Thymus (tissue), 11 donors: ENCODE data around the gene TAL2. TPM values are rescaled to one million over a fixed set of nuclear protein-coding genes. Genes with fewer than 3 reads are reported as not detected.
A peak's percentile ranks its signal among the peaks of the same experiment; 100 is the strongest.

Experiments used
- DNase-seq, 9 donors: peaks; one replicate each; pipeline ENCODE4 v3.0.0-alpha.2; 2013; ENCODE audit warnings: low spot score in 9 of 9, low read depth in 6 of 9, missing footprints in 1 of 9
- H3K27ac ChIP-seq, 2 donors: one replicate each; pipeline ENCODE4 v1.5.1; 2013; ENCODE audit warnings: control low read depth in 1 of 2, low read depth in 1 of 2, low read length in 1 of 2, mild to moderate bottlenecking in 1 of 2, moderate library complexity in 1 of 2
- H3K27me3 ChIP-seq, 2 donors: one replicate each; pipeline ENCODE4 v1.5.1; 2013; ENCODE audit warnings: low read length in 1 of 2; ENCODE audit not compliant: control insufficient read depth in 2 of 2, insufficient read depth in 1 of 2
- H3K36me3 ChIP-seq, 2 donors: one replicate each; pipeline ENCODE4 v1.5.1; 2013; ENCODE audit warnings: low read length in 1 of 2, mild to moderate bottlenecking in 1 of 2, moderate library complexity in 1 of 2; ENCODE audit not compliant: control insufficient read depth in 2 of 2, insufficient read depth in 2 of 2
- H3K4me1 ChIP-seq, 2 donors: one replicate each; pipeline ENCODE4 v1.5.1; 2013; ENCODE audit warnings: low read length in 2 of 2; ENCODE audit not compliant: control insufficient read depth in 2 of 2, insufficient read depth in 2 of 2
- H3K4me3 ChIP-seq, 2 donors: one replicate each; pipeline ENCODE4 v1.5.1; 2013; ENCODE audit warnings: low read length in 2 of 2, control low read depth in 1 of 2, mild to moderate bottlenecking in 1 of 2
- H3K9me3 ChIP-seq, 2 donors: one replicate each; pipeline ENCODE4 v1.5.1; 2013; ENCODE audit warnings: low read length in 1 of 2, mild to moderate bottlenecking in 1 of 2; ENCODE audit not compliant: control insufficient read depth in 2 of 2, insufficient read depth in 1 of 2
- WGBS: extraction: QIAGEN DNeasy Blood & Tissue Kit; methylation state at CpG from one replicate; pipeline ENCODE4 v1.1.7; 2013; 5-methylcytosine and 5-hydroxymethylcytosine counted together
- polyA plus RNA-seq: library from polyadenylated mRNA; stranded (reverse); fragments of 200-250 nt; gene quantifications from one replicate; pipeline ENCODE4 v1.2.3, GENCODE V29; 2013
- total RNA-seq: library from RNA; stranded (reverse); fragments of 120-200 nt; gene quantifications from one replicate; pipeline ENCODE4 v1.2.4, GENCODE V29; 2013
- donor health status: healthy.

Gene TAL2
- total and polyA plus RNA-seq, 2 donors = 0.19 to 0.32 TPM

GRCh38 chr9:105683688-105684275, 21.5 kb downstream of the TAL2 start:
- Histone ChIP-seq H3K4me3 (no peak overlapping the region), H3K27me3 (no peaks in the 10 kb centered on the region), H3K4me1 (no peaks in the 10 kb centered on the region), H3K36me3 (no peaks in the 10 kb centered on the region), H3K27ac (no peak overlapping the region), H3K9me3 (no peaks in the 10 kb centered on the region)
- WGBS = 95% methylated on average over 1 of the region's 1 CpG
- DNase-seq = no peak

GRCh38 chr9:105686936-105687335, 24.7 kb downstream of the TAL2 start:
- no peak for DNase-seq
- Histone ChIP-seq H3K36me3 (no peaks in the 10 kb centered on the region), H3K4me3 (no peak overlapping the region), H3K27ac (no peak overlapping the region), H3K9me3 (no peaks in the 10 kb centered on the region), H3K4me1 (no peaks in the 10 kb centered on the region), H3K27me3 (peaks cover 0 to 6% of the 10 kb centered on the region in 2 donors)
- WGBS = 96% methylated on average over 4 of the region's 4 CpGs

DNA sequence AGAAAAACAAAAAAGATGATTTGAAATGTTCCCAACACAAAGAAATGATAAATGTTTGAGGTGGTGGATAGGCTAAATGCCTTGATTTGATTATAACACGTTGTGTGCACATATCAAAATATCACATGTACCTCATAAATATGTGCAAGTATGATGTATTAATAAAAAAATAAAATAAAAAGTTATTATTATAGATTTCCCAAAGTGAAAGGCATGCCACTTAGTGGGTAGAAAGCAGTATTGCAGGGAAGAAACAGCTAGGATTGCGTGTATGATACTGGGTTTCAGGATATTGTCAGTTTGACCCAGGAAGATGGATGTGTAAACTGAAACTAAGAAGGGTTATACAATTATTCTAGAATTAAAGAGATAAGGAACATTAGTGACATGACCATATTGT, 28.5 kb downstream of the TAL2 start:
- Histone ChIP-seq H3K4me3 (no peak overlapping the region), H3K36me3 (no peaks in the 10 kb centered on the region), H3K27ac (no peak overlapping the region), H3K4me1 (peaks cover 7 to 8% of the 10 kb centered on the region in 2 donors), H3K27me3 (peaks cover 0 to 19% of the 10 kb centered on the region in 2 donors), H3K9me3 (no peaks in the 10 kb centered on the region)
- DNase-seq = no peak
- WGBS = 62% methylated on average over 2 of the region's 2 CpGs

DNA sequence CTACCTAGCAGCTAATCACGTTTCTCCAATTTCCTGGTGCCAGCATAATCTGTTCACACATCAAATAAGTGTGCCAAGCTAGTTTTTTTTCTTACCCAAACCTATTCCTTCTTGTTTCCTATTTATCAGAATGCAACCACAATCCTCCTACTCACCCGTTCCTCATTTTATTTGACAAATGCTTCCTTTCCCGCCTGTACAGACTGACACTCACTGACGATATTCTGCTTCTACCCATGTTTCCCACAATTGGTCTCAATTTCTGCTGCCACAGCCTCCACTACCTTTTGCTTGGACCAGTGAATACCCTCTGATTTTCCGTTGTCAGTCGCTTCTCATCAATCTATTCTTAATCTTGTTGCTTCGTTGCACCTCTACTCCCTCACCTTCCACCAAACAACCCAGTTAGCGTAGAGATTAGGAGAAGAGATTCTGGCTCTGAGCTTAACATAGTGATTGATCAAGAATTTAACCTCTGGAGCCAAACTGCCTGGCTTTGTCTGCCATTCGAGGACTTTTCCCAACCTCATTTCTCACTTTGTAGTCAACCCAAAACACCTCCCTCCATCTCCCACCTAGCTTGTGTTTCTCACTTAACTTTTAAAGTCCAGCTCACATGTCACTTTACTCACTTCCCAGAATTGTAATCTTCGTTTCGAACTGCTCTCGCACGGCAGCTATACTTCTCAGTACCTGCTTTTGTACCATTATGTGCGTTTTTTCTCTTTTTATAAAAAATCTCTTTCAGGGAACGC, 31.4 kb downstream of the TAL2 start:
- DNase-seq = peak in 3 of 9 donors; percentile 8 to 23 (median 22)
- Histone ChIP-seq H3K27ac (no peak overlapping the region), H3K4me1 (peaks cover 7 to 8% of the 10 kb centered on the region in 2 donors), H3K9me3 (no peaks in the 10 kb centered on the region), H3K27me3 (peaks cover 0 to 19% of the 10 kb centered on the region in 2 donors), H3K36me3 (no peaks in the 10 kb centered on the region), H3K4me3 (peak overlapping the region; percentile 64 to 80)
- under 1% methylated on average over 15 of the region's 15 CpGs for WGBS

GRCh38 chr9:105694190-105694847, 32.1 kb downstream of the TAL2 start, which contains the start of gene TMEM38B:
Gene TMEM38B, plus strand, starts transcription at chr9:105694541. Its CDS starts 120 bp downstream, at chr9:105694661.
- Histone ChIP-seq H3K9me3 (no peaks in the 10 kb centered on the region), H3K4me1 (peaks cover 7 to 8% of the 10 kb centered on the region in 2 donors), H3K27me3 (peaks cover 0 to 19% of the 10 kb centered on the region in 2 donors), H3K27ac (no peak within 1 kb of the TSS), H3K4me3 (peak within 1 kb of the TSS; percentile 64 to 80), H3K36me3 (no peaks in the 10 kb centered on the region)
- DNase-seq = peak; percentile 48 to 89 (median 75)
- WGBS = under 1% methylated on average over 65 of the region's 65 CpGs

GRCh38 chr9:105694848-105695581, 32.8 kb downstream of the TAL2 start:
- DNase-seq = peak in 7 of 9 donors; percentile 31 to 78 (median 50)

GRCh38 chr9:105696219-105696793, 34.0 kb downstream of the TAL2 start:
- no peak for DNase-seq
- Histone ChIP-seq H3K4me1 (peaks cover 7 to 8% of the 10 kb centered on the region in 2 donors), H3K4me3 (no peak overlapping the region), H3K27me3 (peaks cover 0 to 17% of the 10 kb centered on the region in 2 donors), H3K36me3 (no peaks in the 10 kb centered on the region), H3K9me3 (no peaks in the 10 kb centered on the region), H3K27ac (no peak overlapping the region)
- WGBS = 99% methylated on average over 12 of the region's 12 CpGs

More at GRCh38 chr9:105694848-105695581, 32.8 kb downstream of the TAL2 start:
- Histone ChIP-seq H3K27ac (no peak overlapping the region), H3K4me1 (peaks cover 7 to 8% of the 10 kb centered on the region in 2 donors), H3K9me3 (no peaks in the 10 kb centered on the region), H3K4me3 (peak overlapping the region; percentile 64 to 80), H3K27me3 (peaks cover 0 to 19% of the 10 kb centered on the region in 2 donors), H3K36me3 (no peaks in the 10 kb centered on the region)
- 1% methylated on average over 42 of the region's 42 CpGs for WGBS

DNA sequence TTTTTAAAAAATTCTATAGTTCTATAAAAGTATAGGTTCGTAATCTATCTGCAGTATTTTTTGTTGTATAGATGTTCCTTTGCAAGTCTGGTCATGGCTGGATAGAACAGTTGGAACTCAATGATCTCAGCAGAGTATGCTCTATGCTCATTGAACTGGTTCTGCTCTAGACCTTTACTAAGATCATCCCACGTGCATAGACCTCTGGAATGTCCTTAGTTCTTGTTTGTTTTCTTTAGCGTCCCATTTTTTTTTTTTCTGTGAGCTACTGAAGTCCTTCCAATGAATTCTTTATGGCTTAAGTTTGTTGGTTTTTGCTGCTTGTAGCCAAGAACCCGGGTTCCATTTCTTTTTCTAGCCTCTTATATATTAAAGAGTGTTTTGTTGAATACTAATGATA, 35.6 kb downstream of the TAL2 start:
- 93% methylated on average over 4 of the region's 4 CpGs for WGBS
- no peak for DNase-seq
- peaks cover 0 to 9% of the 10 kb centered on the region in 2 donors for H3K27me3 ChIP-seq

More for the DNA sequence above, 35.6 kb downstream of the TAL2 start:
- Histone ChIP-seq H3K36me3 (no peaks in the 10 kb centered on the region), H3K4me1 (peaks cover 7 to 8% of the 10 kb centered on the region in 2 donors), H3K27ac (no peak overlapping the region), H3K9me3 (no peaks in the 10 kb centered on the region), H3K4me3 (no peak overlapping the region)
